Measurements from ENCODE around the gene PARD3.

Gene PARD3

DNA sequence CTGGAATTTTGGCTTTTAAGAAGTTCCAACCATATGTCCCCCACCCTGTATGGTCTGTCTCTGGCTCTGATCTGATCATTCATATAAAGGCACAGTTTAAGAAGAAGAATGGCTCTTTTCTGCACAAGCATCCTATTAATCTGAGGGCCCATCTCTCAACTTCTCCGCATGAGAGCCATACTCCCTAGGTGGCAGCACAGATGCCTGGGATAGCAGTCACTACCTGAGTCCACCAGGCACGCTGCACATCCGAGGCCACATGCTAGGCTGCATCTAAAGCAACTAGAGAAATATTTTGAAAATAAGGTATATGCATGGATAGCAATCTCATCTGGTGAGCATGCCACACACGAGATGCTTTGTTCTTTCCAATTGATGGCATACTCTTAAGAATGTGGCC, 565.5 kb downstream of the PARD3 start:
- DNase-seq (ENCODE audit: low read depth), result no peak

DNA sequence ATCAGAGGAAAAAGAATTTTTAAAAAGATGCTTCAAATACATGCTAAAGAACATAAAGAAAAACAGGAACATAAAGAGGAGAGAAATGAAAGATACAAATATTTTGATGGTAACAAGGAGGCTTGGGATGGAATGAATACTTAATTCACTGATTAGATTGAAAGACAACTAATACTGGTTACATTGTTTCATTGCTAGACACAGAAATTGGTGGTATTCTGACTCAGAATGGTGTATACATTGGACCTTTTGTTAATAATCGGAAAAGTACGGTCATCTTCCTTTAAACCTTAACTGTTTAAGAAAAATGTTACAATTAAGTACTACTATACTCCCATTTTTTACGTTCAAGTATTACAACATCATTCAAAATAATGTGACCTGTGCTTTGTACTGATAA, 567.5 kb downstream of the PARD3 start:
- no peak for DNase-seq (ENCODE audit: low read depth)

DNA sequence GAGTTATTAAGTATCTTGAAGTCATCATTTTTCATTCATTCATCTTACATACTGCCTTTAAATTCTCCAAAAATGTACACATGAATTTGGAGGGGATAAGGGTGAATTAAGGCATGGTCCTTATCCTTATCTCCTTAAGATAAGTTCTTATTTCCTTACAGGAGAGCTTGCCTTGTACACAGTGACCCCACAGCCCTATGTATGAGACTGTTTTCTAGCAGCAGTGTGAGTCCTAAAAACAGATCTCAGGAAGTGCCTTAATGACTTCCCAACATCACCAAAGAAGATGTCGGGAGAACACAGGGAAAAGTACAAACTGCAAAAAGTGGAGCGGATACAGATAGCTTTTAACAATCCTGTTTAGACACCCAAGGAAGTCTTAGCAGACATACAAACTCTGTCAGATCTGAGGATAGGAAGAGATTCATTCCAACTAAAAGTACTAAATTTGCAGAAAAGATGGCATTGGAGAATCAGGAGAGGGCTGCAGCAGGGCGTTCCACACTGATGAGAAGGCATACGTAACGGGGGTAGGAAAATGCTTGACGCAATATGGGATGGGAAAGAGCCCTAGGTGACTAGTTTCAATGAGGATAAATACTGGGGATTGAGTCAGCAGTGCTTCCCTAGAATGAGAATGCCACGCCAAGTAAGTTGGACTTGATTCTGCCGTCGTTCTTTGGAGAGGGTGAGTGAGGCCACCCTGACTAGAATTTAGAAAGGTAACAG, 570.2 kb downstream of the PARD3 start:
- DNase-seq (ENCODE audit: low read depth), result no peak

DNA sequence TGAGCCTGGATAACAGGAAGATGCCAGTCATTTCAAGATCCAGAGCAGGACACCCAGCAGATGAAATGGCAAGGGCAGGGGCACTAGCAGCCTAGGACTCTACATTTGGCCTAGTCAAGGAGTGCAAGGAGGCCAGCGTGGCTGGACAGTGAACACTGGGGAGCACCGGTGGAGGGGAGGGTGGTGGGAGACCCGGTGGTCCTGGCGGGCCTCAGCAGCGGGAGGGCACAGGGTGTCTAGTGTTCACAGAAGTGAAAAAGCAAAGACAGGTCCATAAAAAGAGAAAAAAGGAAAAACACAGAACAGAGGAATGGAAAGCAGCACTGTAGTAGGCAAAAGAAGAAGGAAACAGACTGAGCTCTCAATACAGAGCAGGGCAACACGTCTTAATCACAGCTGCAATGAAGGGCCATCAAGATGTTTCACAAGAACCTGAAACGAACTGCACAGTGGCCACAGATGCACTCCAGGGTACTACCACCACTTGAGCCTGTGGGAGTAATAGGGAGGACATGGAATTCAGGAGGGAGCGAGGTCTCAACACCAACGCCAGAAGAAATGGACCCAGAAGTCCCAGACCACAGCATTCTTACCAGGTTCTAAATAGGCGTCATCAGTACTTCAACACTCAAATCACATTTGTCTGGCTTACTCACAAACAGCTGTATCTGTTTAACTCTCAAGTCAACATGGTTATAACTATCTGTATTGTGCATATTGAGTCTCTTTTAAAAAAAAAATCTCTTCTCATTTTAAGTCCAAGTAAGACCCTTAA, 573.7 kb downstream of the PARD3 start:
- no peak for DNase-seq (ENCODE audit: low read depth)

DNA sequence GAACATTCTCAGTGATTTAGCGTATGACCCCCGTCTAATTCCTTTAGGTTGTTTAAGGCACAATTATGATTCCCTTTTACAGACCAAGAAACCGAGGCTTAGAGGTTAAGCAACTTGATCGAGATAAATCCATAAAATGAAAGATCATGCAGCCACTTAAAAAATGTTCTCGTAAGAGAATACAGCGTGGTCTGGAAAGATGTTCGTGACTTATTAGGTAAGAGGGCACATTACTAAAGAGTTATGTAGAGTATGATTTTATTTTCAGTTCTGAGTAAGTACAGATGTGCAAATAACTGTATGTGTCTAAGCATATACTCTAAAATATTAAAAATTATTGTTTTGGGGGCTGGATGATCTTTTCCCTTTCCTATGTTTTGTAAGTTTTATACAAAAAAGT, 575.1 kb downstream of the PARD3 start:
- no peak for DNase-seq (ENCODE audit: low read depth)

DNA sequence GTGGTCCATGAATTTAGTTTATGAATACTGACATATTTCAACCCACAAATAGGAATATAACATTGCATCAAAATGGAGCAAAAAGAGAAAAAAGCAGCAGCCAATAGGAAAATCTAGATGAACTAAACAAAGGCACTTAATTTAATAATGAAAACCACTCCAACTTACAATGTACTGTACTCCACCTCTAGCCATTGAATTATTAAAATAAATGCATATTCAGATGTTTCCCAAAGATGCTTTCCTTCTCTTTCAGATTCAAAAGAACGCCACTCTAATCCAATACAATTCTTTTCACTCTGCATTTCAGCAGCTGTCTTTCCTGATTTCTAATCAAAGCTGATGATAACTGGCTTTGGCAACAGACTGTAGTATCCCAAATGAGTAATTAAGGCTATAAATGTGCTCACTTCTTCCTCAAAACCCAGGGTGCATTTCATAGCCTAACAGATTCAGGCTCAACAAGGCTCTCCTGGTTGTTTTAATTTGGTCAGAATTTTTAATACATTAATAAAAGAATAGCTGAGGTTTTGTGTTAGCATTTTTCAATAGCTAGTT, 577.1 kb downstream of the PARD3 start:
- DNase-seq (ENCODE audit: low read depth), result no peak

DNA sequence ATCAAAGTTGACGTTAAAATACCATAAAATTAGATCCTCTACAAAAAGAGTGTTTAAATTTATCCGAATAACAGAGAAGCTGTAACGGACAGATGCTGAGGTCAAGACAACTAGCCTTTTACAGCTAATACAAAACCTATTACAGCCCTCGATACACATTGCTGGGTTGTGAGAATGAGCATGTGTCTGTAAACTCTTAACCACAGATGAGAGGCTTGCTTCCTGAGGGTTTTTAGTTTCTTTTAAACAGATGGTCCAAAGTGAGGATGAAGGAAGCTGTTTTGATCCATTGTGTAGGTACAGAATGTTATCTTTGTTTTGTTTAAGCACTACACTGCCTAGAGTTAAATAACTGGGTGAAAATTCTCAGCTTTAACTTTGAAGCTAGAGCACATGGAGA, 578.2 kb downstream of the PARD3 start:
- no peak for DNase-seq (ENCODE audit: low read depth)

DNA sequence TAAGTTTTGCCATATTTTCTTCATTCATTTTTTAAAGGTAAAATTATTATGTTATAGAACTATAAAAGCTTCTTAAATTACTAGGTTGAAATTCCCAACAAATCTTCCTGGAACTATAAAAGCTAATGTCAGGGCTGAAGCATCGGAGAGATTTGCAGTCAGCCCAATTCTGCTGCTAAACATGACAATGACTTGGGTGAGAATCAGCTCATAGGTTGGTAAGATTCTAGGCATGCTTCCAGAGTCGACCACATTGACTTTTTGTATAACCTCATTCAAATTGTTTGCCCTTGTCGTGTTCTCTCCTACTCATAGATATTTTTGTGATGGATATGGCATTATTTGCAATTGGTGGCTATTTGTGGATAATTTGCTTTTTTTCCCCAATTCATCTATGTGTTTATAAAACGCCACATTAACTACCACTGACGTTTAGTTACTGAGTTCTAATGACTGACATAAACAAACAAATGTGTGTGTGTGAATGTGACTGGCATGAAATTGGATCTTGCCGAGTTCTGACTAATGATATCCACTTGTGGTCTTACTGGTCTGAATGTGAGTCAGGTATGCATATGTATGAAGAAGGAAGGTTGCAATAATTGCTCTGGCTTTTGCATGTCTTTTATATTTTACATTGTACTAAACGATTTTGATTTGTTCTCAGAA, 579.8 kb downstream of the PARD3 start:
- no peak for DNase-seq (ENCODE audit: low read depth)

DNA sequence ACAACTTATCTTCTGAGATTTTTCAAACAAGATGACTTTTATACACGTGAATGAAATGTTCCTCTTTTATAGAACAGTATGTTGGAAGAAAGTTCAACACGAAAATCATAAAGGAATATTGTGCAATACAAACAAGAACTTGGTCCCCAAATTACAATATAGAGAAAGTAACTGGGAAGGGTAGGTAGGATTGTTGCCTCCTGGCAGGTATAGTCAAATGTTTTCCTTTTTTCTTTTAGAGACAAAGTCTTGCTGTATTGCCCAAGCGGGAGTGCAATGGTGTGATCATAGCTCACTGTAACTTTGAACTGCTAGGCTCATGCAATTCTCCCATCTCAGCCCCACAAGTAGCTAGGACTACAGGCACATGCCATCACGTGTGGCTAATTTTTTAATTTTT, 582.6 kb downstream of the PARD3 start:
- DNase-seq (ENCODE audit: low read depth), result no peak

DNA sequence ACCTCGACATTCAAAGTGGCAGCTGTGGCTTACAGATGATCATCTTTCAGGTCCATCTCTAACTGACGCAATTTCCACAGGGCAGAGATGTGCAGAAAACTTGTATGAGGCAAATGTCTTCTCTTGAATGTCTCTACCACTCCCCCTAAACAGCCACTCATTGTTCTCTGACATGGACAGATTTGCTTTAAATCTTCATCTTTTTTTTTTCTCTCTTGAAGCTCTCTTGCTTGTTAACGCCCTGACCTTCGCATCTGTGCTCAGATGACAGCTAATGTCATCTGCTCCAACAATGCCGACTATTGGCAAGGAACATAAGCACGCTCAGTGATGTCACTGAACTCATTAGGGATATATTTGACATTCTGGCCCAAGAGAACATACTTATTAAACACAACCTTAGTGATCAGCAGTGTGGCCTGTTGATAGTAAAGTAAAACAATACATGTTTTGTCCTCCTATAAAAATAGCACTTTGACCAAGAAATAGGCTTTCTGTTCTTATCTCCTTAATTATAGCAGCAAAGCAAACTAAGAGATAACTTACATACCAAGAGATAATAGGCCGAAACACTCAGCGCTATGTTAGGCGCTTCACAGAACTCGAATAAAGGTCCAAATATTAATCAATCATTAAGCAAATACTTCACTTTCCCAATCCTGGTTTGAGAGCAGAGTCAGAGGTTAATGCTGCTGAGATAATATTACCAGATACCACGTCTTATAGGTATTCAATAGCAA, 583.5 kb downstream of the PARD3 start:
- no peak for DNase-seq (ENCODE audit: low read depth)

DNA sequence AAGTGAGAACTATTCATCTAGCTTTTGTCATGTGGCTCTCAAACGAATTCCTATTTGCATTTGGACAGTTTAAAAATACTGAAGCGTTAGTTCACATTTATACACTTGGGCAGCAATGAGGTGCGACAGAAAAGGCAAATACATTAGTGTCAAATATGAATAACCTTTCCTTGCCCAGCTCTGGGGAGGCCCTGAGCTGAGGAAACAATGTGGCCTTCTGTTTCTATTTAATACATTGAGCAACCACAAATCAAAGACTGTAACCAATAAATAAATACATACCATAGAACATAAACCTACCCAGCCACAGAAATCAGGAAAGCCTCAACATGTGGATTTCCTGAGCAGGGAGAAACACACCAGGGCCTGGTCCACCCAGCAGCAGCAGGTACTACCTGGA, 585.2 kb downstream of the PARD3 start:
- no peak for DNase-seq (ENCODE audit: low read depth)

DNA sequence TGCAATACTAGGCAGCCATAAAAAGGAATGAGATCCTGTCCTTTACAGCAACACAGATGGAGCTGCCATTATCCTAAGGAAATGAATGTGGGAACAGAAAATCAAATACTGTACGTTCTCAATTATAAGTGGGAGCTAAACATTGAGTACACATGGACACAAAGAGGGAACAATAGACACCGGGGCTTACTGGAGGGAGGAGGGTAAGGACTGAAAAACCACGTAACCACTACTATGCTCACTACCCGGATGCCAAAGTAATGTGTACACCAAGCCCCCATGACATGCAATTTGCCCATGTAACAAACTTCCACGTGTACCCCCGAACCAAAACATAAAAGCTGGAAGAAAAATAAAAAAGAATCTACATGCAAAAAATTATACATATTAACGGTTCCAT, 587.0 kb downstream of the PARD3 start:
- no peak for DNase-seq (ENCODE audit: low read depth)

DNA sequence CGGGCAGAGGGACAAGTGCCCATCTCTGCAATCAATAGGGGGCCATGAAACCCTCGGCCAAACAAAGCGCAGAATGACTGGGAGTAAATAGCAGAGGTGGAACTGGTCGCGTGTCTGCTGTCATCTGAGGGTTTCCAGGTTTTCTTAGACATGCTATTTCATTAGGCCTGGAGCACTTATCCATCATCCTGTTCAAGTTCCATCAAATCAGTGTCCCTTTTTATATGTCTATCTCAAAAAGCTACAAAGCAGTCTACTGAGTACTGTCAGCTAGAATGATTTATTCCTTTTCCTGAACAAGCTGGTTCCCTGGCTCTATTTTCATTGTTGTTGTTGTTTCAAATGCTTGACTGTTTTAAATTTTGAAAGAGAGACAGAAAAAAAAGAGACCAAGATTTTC, 590.5 kb downstream of the PARD3 start:
- no peak for DNase-seq (ENCODE audit: low read depth)

DNA sequence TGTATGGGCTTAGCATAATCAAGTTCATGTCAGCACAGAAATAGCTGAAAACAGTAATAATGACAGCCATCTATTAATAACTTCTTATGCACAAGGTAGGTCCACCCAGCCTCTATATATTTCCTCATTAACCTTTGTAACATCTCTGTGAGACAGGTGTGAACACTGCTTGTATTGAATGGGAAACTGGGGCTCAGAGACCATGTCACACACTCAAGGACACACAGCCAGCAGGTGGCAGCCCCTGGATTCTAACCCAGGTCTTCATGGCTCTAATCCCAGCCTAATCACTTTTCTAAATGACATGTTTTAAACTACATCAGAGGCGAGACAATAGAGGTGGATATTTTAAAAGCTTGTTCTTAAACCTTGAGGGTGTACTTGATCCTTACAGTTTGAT, 591.4 kb downstream of the PARD3 start:
- DNase-seq (ENCODE audit: low read depth), result no peak

DNA sequence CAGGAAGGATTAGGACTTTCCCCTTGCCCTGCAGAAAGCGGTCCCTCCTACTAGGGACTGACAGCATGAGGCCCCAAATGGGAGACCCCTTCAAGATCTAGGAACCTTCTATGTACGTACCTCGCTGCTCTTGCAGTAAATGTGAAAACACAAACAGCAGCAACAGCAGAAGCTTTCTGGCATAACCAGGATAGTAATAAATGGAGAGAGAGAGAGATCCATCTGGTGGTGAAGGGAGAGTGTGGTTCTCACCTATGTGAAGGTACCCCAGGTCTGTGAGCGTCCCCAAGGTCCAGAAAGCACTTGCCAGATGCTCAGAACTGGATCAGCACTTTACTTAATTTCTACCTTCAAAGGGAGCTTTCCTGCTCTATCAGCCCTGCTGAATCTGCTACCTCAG, 592.7 kb downstream of the PARD3 start:
- DNase-seq (ENCODE audit: low read depth), result no peak

DNA sequence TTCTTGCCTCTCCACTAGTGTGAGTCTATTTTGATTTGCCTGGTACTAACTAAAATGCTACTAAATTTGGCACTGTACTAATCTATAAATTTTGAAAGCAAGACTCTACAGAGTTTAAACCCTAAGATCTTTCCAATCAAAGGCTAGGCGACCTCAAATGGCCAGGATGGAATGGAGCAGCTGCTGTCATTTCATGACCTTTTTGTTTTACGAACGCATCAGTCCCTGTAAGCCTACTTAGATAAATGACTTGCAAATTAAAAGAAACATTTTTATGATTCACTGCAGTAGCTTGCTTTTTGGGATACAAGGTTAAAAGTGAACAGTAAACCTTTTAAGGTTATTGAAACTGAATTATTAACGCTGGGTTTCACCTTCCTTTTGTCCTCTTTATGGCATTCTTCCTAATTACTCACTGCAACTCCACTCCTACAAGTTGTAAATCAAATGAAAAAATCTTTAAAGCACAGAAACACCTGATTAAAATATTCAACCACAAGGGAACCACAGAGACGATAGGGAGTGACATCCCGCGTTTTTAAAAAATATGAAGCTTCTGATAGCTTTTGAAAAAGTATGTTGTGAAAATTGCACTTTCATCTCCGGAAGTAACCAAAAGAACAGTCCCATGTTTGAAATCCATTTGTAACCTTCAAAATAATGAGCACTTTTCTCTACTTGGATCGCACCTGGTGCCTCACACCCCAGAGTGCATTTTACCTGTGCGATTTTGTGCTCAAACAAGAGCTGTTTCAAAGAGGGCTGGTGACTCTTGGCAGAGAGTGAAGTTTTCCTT, 595.1 kb downstream of the PARD3 start:
- DNase-seq (ENCODE audit: low read depth), result no peak

DNA sequence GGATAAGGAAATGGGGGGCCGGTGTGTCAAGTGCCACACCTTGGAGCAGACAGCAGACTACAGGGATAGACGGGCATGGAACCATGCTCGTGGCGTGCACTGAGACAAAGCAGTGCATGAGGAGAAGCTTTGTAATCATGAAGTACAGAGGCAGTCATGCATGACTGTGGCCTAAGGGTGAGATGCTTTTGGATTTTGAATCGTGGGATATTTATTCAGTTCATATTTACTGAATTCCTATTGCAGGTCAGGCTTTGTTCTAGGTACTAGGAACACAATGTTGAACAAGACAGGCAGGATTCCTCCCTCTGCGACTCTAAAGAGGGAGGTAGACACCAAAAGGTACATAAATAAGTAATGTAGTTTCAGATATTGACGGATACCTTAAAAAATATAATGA, 597.6 kb downstream of the PARD3 start:
- no peak for DNase-seq (ENCODE audit: low read depth)

DNA sequence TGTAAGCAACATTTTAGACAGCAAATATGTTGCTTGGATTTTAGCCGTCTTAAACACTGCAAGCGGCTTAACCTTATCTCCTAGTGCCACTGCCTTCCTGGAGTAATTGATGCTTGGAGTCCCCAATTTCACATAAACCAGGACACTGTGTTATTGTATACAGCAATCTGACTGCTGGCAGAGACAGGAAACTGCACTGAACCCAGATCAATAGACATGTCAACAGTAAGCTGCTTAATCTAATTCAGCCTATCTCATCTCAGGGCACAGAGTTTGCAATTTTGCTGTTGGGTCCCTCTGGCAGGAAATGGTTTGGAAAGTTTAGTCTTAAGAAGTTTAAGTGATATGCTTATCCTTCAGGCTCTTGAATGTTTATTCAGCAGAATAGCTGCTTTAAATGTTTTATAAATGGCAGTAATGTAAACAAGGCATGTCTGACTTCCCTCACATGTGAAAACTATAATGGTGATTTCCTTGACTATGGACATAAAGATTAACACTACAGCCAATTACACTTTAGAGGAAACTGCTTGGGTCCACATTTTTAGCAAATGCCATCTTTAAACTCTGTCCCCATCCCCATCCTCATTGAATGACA, 598.6 kb downstream of the PARD3 start:
- DNase-seq (ENCODE audit: low read depth), result peak; percentile 17

DNA sequence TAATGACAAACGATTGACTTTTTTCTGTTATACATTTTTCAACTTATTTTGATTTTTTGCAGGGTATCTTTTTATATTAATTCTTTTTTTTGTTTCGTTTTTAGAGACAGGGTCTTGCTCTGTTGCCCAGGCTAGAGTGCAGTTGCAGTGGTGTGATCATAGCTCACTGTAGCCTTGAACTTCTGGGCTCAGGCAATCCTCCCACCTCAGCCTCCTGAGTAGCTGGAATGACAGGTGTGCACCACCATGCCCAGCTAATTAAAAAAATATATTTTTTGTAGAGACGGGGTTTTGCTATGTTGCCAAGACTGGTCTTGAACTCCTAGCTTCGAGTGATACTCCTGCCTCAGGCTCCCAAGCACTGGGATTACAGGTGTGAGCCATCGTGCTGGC, 601.3 kb downstream of the PARD3 start:
- no peak for DNase-seq (ENCODE audit: low read depth)

DNA sequence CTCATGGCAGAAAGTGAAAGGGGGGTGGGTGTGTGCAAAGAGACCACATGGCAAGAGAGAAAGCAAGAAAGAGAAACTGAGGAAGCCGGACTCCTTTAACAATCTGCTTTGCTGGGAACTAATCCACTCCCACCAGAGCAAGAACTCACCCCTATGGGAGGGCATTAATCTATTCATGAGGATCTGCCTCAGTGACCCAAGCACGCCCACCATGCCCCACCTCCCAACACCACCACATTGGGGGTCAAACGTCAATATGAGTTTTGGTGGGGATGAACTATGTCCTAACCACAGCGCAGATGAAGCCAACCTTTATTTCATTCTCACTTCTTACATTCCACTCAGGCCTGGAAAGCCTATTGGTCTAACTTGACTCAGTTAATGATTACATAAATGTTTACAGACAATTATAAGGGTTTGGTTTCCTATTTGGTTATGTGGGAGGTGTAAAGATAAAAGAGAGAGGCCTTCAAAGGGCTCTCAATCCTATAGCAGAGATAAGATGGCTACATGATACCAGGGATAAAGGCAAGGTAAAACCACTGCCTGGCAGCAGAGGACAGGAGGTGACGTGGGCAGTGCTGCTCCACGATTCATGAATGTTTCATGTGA, 601.8 kb downstream of the PARD3 start:
- DNase-seq (ENCODE audit: low read depth), result no peak

DNA sequence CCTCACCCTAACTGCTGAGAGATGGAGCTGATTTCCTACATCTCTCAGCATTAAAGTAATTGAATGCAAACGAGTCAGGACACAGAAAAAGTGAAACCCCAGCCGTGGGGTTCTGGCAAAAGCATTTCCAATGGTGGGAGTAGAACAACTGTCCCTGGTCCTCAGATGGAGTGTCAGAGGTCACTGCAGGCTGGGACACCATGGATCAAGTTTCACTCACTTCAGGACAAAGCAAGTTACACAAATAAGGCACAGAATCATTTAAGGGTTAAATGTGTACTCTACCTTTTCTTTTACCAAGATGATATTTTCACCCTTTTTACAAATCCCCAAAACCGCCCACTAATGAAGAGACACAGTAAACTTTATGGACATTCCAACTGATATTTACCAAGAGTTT, 607.8 kb downstream of the PARD3 start:
- no peak for DNase-seq (ENCODE audit: low read depth)
